Mucosa of descending colon (tissue), 3 donors: ENCODE results near the gene KRTCAP2. TPM values are rescaled to one million over a fixed set of nuclear protein-coding genes. Genes with fewer than 3 reads are reported as not detected.
A peak's percentile ranks its signal among the peaks of the same experiment; 100 is the strongest.

Experiments
- ATAC-seq: fragments of 200-7000 bp; cut with Tn5 transposase; one replicate; pipeline ENCODE4 v1.9.1; 2020; ENCODE audit warnings: mild to moderate bottlenecking, moderate library complexity
- DNase-seq, 3 donors: peaks; one replicate each; pipeline ENCODE4 v3.0.0-alpha.2; 2020
- H3K36me3 ChIP-seq: fragments of 200-600 bp; one replicate; pipeline ENCODE4 v1.8.0; 2021; ENCODE audit warnings: low read depth, mild to moderate bottlenecking
- H3K4me1 ChIP-seq: fragments of 200-600 bp; one replicate; pipeline ENCODE4 v1.8.0; 2021; ENCODE audit warnings: low read depth, mild to moderate bottlenecking
- H3K4me3 ChIP-seq: fragments of 200-600 bp; one replicate; pipeline ENCODE4 v1.8.0; 2021; ENCODE audit warnings: mild to moderate bottlenecking
- H3K9me3 ChIP-seq: fragments of 200-600 bp; one replicate; pipeline ENCODE4 v1.8.0; 2021; ENCODE audit warnings: mild to moderate bottlenecking
- CTCF ChIP-seq: fragments of 200-600 bp; IDR thresholded peaks from one replicate; pipeline ENCODE4 v1.8.0; 2022; ENCODE audit warnings: antibody characterized with exemption, mild to moderate bottlenecking
- intact Hi-C, 2 donors: fragments of 100-400 bp; cut with DNase I in 1 of 2; cut with micrococcal nuclease in 1 of 2; formaldehyde crosslinking; loops; one replicate each; pipeline versions ENCODE4 v1.11.0 to v1.11.1; 2022; cut with DNase I, micrococcal nuclease
- total RNA-seq, 3 donors: library from RNA; stranded (reverse); fragmentation: NEBNext Ultra II Directional in 2 of 3; extraction: Animal tissue kit (Norgen Biotek cat#: 25700) in 2 of 3; gene quantifications; one replicate each; pipeline versions ENCODE4 v1.2.1 to v1.2.4, GENCODE V29; 2021 to 2023
- donor health status: DM: no; HTN: no; CAD: no; lungs with moderate emphysema.
- donor health status: DM: no; HTN: no; CAD: no.
- donor health status: DM: no; HTN: yes; CAD: no.

KRTCAP2 gene
- total RNA-seq, 3 donors from 2014 or later: 162 to 190 (median 176) TPM

- H3K36me3 ChIP-seq: peaks cover 6% of the 10 kb centered on the region
- DNase-seq (no peak), ATAC-seq (no peak)
- no peak overlapping the region for H3K4me3 ChIP-seq
- H3K4me1 ChIP-seq: peaks cover 28% of the 10 kb centered on the region
- TF ChIP-seq CTCF: no peak
- intact Hi-C loops: no loop called here
- no peaks in the 10 kb centered on the region for H3K9me3 ChIP-seq
Observed at GRCh38 chr1:155131856-155132255, 41.2 kb downstream of the KRTCAP2 start.

GRCh38 chr1:155131285-155131684 is 41.8 kb downstream of the KRTCAP2 start:
- DNase-seq (peak in 2 of 3 donors; percentile 23 to 35), ATAC-seq (no peak)
- peaks cover 6% of the 10 kb centered on the region for H3K36me3 ChIP-seq
- H3K4me3 ChIP-seq: no peak overlapping the region
- TF ChIP-seq CTCF: no peak
- no peaks in the 10 kb centered on the region for H3K9me3 ChIP-seq
- intact Hi-C loops: no loop called here
- H3K4me1 ChIP-seq: peaks cover 25% of the 10 kb centered on the region

GRCh38 chr1:155130272-155131006 is 42.7 kb downstream of the KRTCAP2 start:
- intact Hi-C loops: no loop called here
- TF ChIP-seq CTCF: no peak
- H3K4me1 ChIP-seq: peaks cover 27% of the 10 kb centered on the region
- H3K9me3 ChIP-seq: no peaks in the 10 kb centered on the region
- no peak for DNase-seq
- no peak overlapping the region for H3K4me3 ChIP-seq
- no peak for ATAC-seq
- H3K36me3 ChIP-seq: peaks cover 6% of the 10 kb centered on the region

GRCh38 chr1:155128755-155129473 is 44.2 kb downstream of the KRTCAP2 start:
- ATAC-seq: peak; percentile 55
- Histone ChIP-seq H3K9me3 (no peaks in the 10 kb centered on the region), H3K4me1 (peaks cover 36% of the 10 kb centered on the region), H3K36me3 (peaks cover 6% of the 10 kb centered on the region), H3K4me3 (peak overlapping the region; percentile 63)
- intact Hi-C loops: no loop called here
- no peak for TF ChIP-seq CTCF
- DNase-seq: peak; percentile 77 to 88 (median 85)

GRCh38 chr1:155127967-155128754 is 44.9 kb downstream of the KRTCAP2 start:
- Histone ChIP-seq H3K4me3 (peak overlapping the region; percentile 63), H3K9me3 (no peaks in the 10 kb centered on the region), H3K36me3 (peaks cover 1% of the 10 kb centered on the region), H3K4me1 (peaks cover 30% of the 10 kb centered on the region)
- intact Hi-C loops: no loop called here
- DNase-seq (peak in 1 of 3 donors; percentile 44), ATAC-seq (no peak)
- TF ChIP-seq CTCF: no peak
